K562 (cell line): Measurements from ENCODE around the gene TKTL1. TPM values are rescaled to one million over a fixed set of nuclear protein-coding genes. Genes with fewer than 3 reads are reported as not detected.

Source experiments
- CXXC5 ChIP-seq: fragments of 250-450 bp; sonication (Bioruptor Pico); IDR thresholded peaks from 2 replicates; pipeline ENCODE4 v1.8.0; 2022; ENCODE audit warnings: inconsistent platforms, mild to moderate bottlenecking, moderate library complexity
- FOXP1 ChIP-seq: sonication (generic); formaldehyde crosslinking; IDR thresholded peaks from 2 replicates; pipeline ENCODE4 v1.8.0; 2022; ENCODE audit warnings: mild to moderate bottlenecking, missing genetic modification reagents
- NFRKB ChIP-seq: fragments of 450-650 bp; IDR thresholded peaks from 2 replicates; pipeline ENCODE4 v1.6.1; 2016; ENCODE audit warnings: low read depth
- NRF1 ChIP-seq, 2 experiments: fragments of 450-650 bp; IDR thresholded peaks in 1 of 2; conservative IDR thresholded peaks in 1 of 2; 2 replicates each; pipeline ENCODE4 v1.6.1; 2014; ENCODE audit warnings: mild to moderate bottlenecking in 2 of 2
- RBFOX2 ChIP-seq: fragments of 200-400 bp; formaldehyde crosslinking; IDR thresholded peaks from 2 replicates; pipeline ENCODE4 v1.6.1; 2017; ENCODE audit warnings: low read depth, mild to moderate bottlenecking, low read length, moderate library complexity
- SRSF3 ChIP-seq: fragments of 200-400 bp; formaldehyde crosslinking; IDR thresholded peaks from 2 replicates; pipeline ENCODE4 v1.6.1; 2016; ENCODE audit warnings: mild to moderate bottlenecking, low read length, moderate library complexity; ENCODE audit not compliant: insufficient read depth
- SRSF9 ChIP-seq: fragments of 200-400 bp; formaldehyde crosslinking; IDR thresholded peaks from 2 replicates; pipeline ENCODE4 v1.6.1; 2017; ENCODE audit warnings: low read depth, low read length, borderline replicate concordance
- YBX1 ChIP-seq: fragments of 450-650 bp; IDR thresholded peaks from 2 replicates; pipeline ENCODE4 v1.7.1; 2016; ENCODE audit warnings: mild to moderate bottlenecking
- ZBTB7A ChIP-seq: IDR thresholded peaks from 2 replicates; pipeline ENCODE4 v1.6.1; 2011; ENCODE audit warnings: low read depth, mild to moderate bottlenecking, low read length, moderate library complexity, borderline replicate concordance; ENCODE audit not compliant: control insufficient read depth
- ZBTB8A ChIP-seq: fragments of 450-650 bp; IDR thresholded peaks from 2 replicates; pipeline ENCODE4 v1.6.1; 2018; ENCODE audit warnings: mild to moderate bottlenecking, moderate library complexity; ENCODE audit not compliant: partially characterized antibody
- polyA plus RNA-seq, 8 experiments: library from polyadenylated mRNA; depleted of rRNA in 4 of 8; stranded (reverse) in 5 of 8; unstranded in 3 of 8; fragments of >200 nt; fragmentation: Nextera tagmentation in 2 of 8; fragmentation: Illumina TruSeq in 1 of 8; extraction: Ambion mirVana in 2 of 8; extraction: Trizol in 1 of 8; gene quantifications; 2 replicates each; pipeline versions ENCODE4 v1.2.1 to v1.2.3, GENCODE V29; 2011 to 2014; ENCODE audit warnings: inconsistent platforms in 1 of 8, missing spikeins in 1 of 8
- total RNA-seq, 7 experiments: library from RNA; depleted of rRNA in 6 of 7; stranded (reverse); fragments of >200 nt in 6 of 7; fragmentation: Illumina TruSeq in 2 of 7; extraction: Trizol in 2 of 7; gene quantifications; 2 replicates each; pipeline versions ENCODE4 v1.2.1 to v1.2.3, GENCODE V29; 2011 to 2021; ENCODE audit warnings: low replicate concordance in 1 of 7

TKTL1 gene
- total and polyA plus RNA-seq, 9 of the 15 experiments (the other 6 are each of a cell fraction or from before 2014, with no cell fraction given): 0.18 to 0.71 (median 0.38) TPM

DNA sequence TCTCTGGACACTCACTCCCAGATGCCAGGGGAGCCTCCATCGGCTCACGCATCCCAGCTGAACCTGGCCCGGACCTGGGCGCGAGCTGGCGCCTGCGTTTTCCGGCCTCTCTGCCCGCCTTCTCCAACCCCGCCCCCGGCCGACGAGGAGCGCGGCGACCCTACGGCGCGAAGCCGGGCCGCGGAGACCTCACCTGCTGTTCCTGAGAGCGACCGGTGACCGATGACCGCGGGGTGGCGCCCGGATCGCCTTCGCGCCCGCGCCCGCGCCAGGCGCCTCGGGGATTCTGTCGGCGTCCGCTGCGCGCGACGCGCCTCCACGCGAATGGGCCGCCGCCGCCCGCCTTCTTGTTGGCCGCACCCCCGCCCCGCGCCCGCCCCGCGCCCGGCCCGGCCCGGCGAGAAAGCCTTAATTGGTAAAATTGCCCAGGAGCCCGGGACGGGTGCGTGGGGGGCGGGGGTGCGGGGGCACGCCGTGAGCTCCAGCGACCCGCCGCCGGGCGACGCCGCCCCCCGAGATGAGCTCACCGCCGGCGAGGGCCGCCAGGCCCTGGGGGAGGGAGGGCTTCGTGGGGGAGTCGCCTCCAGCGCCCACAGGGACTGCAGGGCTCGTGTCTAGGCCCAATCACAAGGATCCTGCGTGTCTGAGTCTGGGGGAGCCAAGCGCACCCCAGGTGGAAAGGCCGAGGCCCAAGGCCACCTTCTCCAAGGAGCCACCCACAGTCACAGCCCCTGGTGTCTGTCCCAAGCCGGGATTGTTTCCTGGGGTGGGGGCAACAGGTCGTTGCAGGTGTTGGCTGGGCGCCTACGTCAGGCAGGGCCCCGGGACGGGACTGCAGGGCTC, 78.9 kb downstream of the TKTL1 start, which contains the start of gene FLNA (continued):
- TF ChIP-seq ZBTB8A (no peak), NRF1 (conservative IDR thresholded peaks at IDR 0.05 in 1 of 2, IDR thresholded peaks at IDR 0.05 in 1 of 2) (peak; percentile 25 to 35; a peak in 1 of 4 replicates), YBX1 (no peak), SRSF3 (0 out of 2 replicates have a peak, but pooled peaks have one; percentile 37), NFRKB (no peak), SRSF9 (no peak), RBFOX2 (peak; percentile 52), CXXC5 (CRISPR knock-in tag) (peak; percentile 62), FOXP1 (CRISPR knock-in tag) (no peak), ZBTB7A (peak; percentile 26; the same call in 1 of the 2 replicates)
